Measurements from ENCODE around the gene NAXE.
A peak's percentile ranks its signal among the peaks of the same experiment; 100 is the strongest.

NAXE gene

GRCh38 chr1:156595016-156595415, 3.4 kb downstream of the NAXE start:
- no peak for DNase-seq (ENCODE audit: low read depth, low spot score)
- TF ChIP-seq CTCF (IDR thresholded peaks at IDR 0.05; ENCODE audit: low read depth, low read length), result no peak
- in situ Hi-C loops (cut with HindIII; ENCODE audit: low sequenced_read_pairs), result no loop called here
- H3K4me3 ChIP-seq (ENCODE audit: low read depth, low read length), result no peak overlapping the region

GRCh38 chr1:156596426-156596825, 4.8 kb downstream of the NAXE start:
- DNase-seq (ENCODE audit: low read depth, low spot score), result no peak
- in situ Hi-C loops (cut with HindIII; ENCODE audit: low sequenced_read_pairs), result no loop called here
- no peak overlapping the region for H3K4me3 ChIP-seq (ENCODE audit: low read depth, low read length)
- no peak for TF ChIP-seq CTCF (IDR thresholded peaks at IDR 0.05; ENCODE audit: low read depth, low read length)

- TF ChIP-seq CTCF (IDR thresholded peaks at IDR 0.05; ENCODE audit: low read depth, low read length), result no peak
- in situ Hi-C loops (cut with HindIII; ENCODE audit: low sequenced_read_pairs), result no loop called here
- H3K4me3 ChIP-seq (ENCODE audit: low read depth, low read length), result no peak overlapping the region
- no peak for DNase-seq (ENCODE audit: low read depth, low spot score)
Measured at GRCh38 chr1:156598125-156598524, 6.5 kb downstream of the NAXE start.

GRCh38 chr1:156598731-156599432, 7.3 kb downstream of the NAXE start:
- no peak for DNase-seq (ENCODE audit: low read depth, low spot score)
- in situ Hi-C loops (cut with HindIII; ENCODE audit: low sequenced_read_pairs), result no loop called here

DNA sequence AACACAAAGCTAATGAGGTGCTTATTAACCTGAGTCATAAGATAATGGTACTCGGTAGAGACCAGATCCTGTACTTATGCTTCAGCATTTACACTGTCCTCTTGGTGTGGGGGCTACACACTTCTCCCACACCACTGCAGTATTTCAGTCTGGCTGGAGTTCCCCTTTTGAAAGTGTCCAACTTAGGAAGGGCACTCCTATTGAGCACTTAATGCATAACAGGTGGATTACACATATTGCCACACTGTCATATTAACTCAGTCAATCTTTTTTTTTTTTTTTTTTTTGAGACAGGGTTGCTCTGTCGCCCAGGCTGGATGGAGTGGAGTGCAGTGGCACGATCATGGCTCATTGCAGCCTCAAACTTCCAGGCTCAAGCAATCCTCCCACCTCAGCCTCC, 8.2 kb downstream of the NAXE start:
- TF ChIP-seq CTCF (IDR thresholded peaks at IDR 0.05; ENCODE audit: low read depth, low read length), result no peak
- DNase-seq (ENCODE audit: low read depth, low spot score), result no peak
- no peak overlapping the region for H3K4me3 ChIP-seq (ENCODE audit: low read depth, low read length)
- in situ Hi-C loops (cut with HindIII; ENCODE audit: low sequenced_read_pairs), result no loop called here

More at GRCh38 chr1:156598731-156599432, 7.3 kb downstream of the NAXE start:
- no peak overlapping the region for H3K4me3 ChIP-seq (ENCODE audit: low read depth, low read length)
- no peak for TF ChIP-seq CTCF (IDR thresholded peaks at IDR 0.05; ENCODE audit: low read depth, low read length)

DNA sequence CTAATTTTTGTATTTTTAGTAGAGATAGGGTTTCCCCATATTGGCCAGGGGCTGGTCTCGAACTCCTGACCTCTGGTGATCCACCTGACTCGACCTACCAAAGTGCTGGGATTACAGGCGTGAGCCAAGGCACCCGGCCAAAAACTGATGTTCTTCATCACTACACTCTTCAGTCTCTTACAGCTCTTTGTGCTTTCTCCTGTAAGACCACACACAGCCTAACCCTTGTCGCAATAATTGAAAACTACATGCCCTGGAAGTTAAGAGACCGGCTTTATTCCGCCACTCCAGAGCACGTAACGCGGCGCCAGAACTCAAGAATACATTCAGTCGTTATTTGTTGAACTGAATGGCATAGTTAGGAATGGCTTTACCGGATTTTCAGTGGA, 9.2 kb downstream of the NAXE start:
- in situ Hi-C loops (cut with HindIII; ENCODE audit: low sequenced_read_pairs), result no loop called here
- no peak for TF ChIP-seq CTCF (IDR thresholded peaks at IDR 0.05; ENCODE audit: low read depth, low read length)
- DNase-seq (ENCODE audit: low read depth, low spot score), result no peak
- H3K4me3 ChIP-seq (ENCODE audit: low read depth, low read length), result peak overlapping the region; percentile 82

Data from astrocyte of the spinal cord (primary cell).